ENCODE results near the gene WDR35. TPM values are rescaled to one million over a fixed set of nuclear protein-coding genes. Genes with fewer than 3 reads are reported as not detected.

The WDR35 gene
- total RNA-seq, 1 experiment from 2014 or later: 8.2 TPM

DNA sequence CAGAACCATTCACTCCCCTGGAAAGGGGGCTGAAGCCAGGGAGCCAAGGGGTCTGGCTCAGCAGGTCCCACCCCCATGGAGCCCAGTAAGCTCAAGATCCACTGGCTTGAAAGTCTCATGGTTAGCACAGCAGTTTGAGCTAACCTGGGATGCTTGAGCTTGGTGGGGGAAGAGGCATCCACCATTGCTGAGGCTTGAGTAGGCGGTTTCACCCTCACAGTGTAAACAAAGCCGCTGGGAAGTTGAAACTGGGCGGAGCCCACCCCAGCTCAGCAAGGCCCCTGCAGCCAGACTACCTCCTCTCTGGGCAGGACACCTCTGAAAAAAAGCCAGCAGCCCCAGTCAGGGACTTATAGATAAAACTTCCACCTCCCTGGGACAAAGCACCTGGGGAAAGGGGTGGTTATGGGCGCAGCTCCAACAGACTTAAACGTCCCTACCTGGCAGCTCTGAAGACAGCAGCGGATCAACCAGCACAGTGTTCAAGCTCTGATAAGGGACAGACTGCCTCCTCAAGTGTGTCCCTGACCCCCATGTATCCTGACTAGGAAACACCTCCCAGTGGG, 73.4 kb downstream of the WDR35 start:
- H3K4me2 ChIP-seq: no peak overlapping the region
- ChIA-PET CTCF (no interaction called here), POLR2A (ENCODE audit: unreplicated experiment) (no interaction called here)
- no peaks in the 10 kb centered on the region for H3K79me2 ChIP-seq (ENCODE audit: low read depth)
- H3K4me1 ChIP-seq (replicated peaks; ENCODE audit: insufficient read depth): peaks cover 19% of the 10 kb centered on the region
- no peaks in the 10 kb centered on the region for H3K9me2 ChIP-seq (ENCODE audit: insufficient read depth)
- H2AFZ ChIP-seq: no peak overlapping the region
- H3F3A ChIP-seq (ENCODE audit: insufficient read depth, low read depth): peaks cover 10% of the 10 kb centered on the region
- DNase-seq: no peak
- H3K27ac ChIP-seq: no peak overlapping the region
- H3K27me3 ChIP-seq (ENCODE audit: insufficient read depth, low read depth): no peaks in the 10 kb centered on the region
- TF ChIP-seq CTCF (conservative IDR thresholded peaks at IDR 0.05): no peak
- no peak for TF ChIP-seq EZH2 (IDR thresholded peaks at IDR 0.05; ENCODE audit: low read depth)
- no peaks in the 10 kb centered on the region for H3K9me3 ChIP-seq (ENCODE audit: insufficient read depth, low read depth)
- no peak overlapping the region for H3K4me3 ChIP-seq
- no peaks in the 10 kb centered on the region for H4K20me1 ChIP-seq (ENCODE audit: insufficient read depth)
- BruUV-seq (replicated peaks): no TSS peak
- H3K36me3 ChIP-seq (ENCODE audit: low read depth): 0 out of 2 replicates have a peak, but pooled peaks cover 4% of the 10 kb centered on the region
- intact Hi-C loops (cut with micrococcal nuclease; ENCODE audit: unreplicated experiment): no loop called here

GRCh38 chr2:19914266-19914975, 75.5 kb downstream of the WDR35 start:
- POLR2A ChIA-PET (ENCODE audit: unreplicated experiment): no interaction called here
- no TSS peak for BruUV-seq (replicated peaks)
- no peaks in the 10 kb centered on the region for H3K9me2 ChIP-seq (ENCODE audit: insufficient read depth)
- no peak for DNase-seq
- no peak for TF ChIP-seq CTCF (conservative IDR thresholded peaks at IDR 0.05)
- no peak for TF ChIP-seq EZH2 (IDR thresholded peaks at IDR 0.05; ENCODE audit: low read depth)
- no peaks in the 10 kb centered on the region for H4K20me1 ChIP-seq (ENCODE audit: insufficient read depth)
- CTCF ChIA-PET: no interaction called here
- intact Hi-C loops (cut with micrococcal nuclease; ENCODE audit: unreplicated experiment): no loop called here
- H3K79me2 ChIP-seq (ENCODE audit: low read depth): no peaks in the 10 kb centered on the region
- H3K9me3 ChIP-seq (ENCODE audit: insufficient read depth, low read depth): no peaks in the 10 kb centered on the region
- H3K4me3 ChIP-seq: no peak overlapping the region
- peaks cover 20% of the 10 kb centered on the region for H3F3A ChIP-seq (ENCODE audit: insufficient read depth, low read depth)
- H3K36me3 ChIP-seq (ENCODE audit: low read depth): 0 out of 2 replicates have a peak, but pooled peaks cover 4% of the 10 kb centered on the region
- peaks cover 34% of the 10 kb centered on the region for H3K4me1 ChIP-seq (replicated peaks; ENCODE audit: insufficient read depth)
- no peak overlapping the region for H3K27ac ChIP-seq
- no peak overlapping the region for H2AFZ ChIP-seq
- no peak overlapping the region for H3K4me2 ChIP-seq
- no peaks in the 10 kb centered on the region for H3K27me3 ChIP-seq (ENCODE audit: insufficient read depth, low read depth)

GRCh38 chr2:19911808-19912509, 77.9 kb downstream of the WDR35 start:
- BruUV-seq (replicated peaks): no TSS peak
- Histone ChIP-seq H3K4me2 (peak overlapping the region; percentile 60), H3K9me2 (ENCODE audit: insufficient read depth) (no peaks in the 10 kb centered on the region), H3K27me3 (ENCODE audit: insufficient read depth, low read depth) (no peaks in the 10 kb centered on the region), H3K27ac (peak overlapping the region; percentile 87), H3K36me3 (ENCODE audit: low read depth) (0 out of 2 replicates have a peak, but pooled peaks cover 4% of the 10 kb centered on the region), H3K79me2 (ENCODE audit: low read depth) (no peaks in the 10 kb centered on the region), H2AFZ (no peak overlapping the region), H3F3A (ENCODE audit: insufficient read depth, low read depth) (peaks cover 20% of the 10 kb centered on the region), H3K4me1 (replicated peaks; ENCODE audit: insufficient read depth) (peaks cover 34% of the 10 kb centered on the region), H3K9me3 (ENCODE audit: insufficient read depth, low read depth) (no peaks in the 10 kb centered on the region), H4K20me1 (ENCODE audit: insufficient read depth) (no peaks in the 10 kb centered on the region), H3K4me3 (no peak overlapping the region; the same call in 1 of the 2 replicates)
- intact Hi-C loops (cut with micrococcal nuclease; ENCODE audit: unreplicated experiment): loop anchor here (2.0 kb wide), 1 partner anchor 21 kb away; no protein-coding TSS in a partner anchor
- CTCF ChIA-PET: no interaction called here
- POLR2A ChIA-PET (ENCODE audit: unreplicated experiment): interaction anchor here (0.7 kb wide), 1 partner anchor 44 kb away, joined by 4 read pairs; no protein-coding TSS in a partner anchor
- TF ChIP-seq EZH2 (IDR thresholded peaks at IDR 0.05; ENCODE audit: low read depth): no peak
- no peak for TF ChIP-seq CTCF (conservative IDR thresholded peaks at IDR 0.05)
- DNase-seq: peak; percentile 81 to 100
